ENCODE data around the gene POP4.

The POP4 gene

DNA sequence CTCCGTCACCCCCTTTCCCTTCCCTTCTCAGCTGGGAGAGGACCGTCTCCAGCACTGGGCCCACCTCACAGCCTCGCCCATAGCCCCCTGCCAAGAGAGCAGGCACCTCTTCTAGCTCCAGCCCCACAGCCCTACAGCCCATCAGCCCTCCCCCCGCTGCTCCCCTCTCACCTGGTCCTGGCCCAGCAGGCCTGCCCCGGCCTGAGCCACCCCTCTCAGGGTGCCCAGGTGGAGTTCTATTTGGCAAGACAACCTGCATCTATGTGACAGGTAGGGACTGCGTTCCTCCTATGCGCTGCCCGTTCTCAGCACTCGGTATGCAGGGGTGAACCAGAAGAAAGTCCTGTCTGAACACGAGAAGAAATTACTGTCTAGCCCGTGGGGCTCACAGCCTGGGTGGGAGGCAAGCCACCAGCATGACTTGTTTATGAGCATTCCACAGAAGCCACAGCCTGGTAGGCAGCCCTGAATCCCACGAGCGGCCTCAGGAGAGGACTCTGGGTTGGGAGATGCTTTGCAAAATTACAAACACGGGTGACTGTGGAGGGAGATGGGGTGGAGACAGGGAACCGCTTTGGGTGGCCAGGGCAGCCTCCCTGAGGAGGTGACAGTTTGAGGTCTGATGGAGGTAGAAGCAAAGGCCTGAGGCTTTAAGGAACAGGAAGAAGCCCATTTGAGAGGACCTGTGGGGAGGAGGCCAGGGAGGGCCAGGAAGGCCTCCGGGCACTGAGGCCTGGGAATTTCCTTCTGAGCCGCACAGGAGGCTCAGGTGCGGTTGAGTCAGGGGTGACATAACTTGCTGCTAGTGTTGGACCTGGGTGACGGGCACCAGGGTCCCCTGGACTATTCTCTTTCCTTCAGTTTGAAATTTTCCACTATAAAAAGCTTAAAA, 58.0 kb downstream of the POP4 start:
- H3K4me3 ChIP-seq (ENCODE audit: low read length): no peak overlapping the region
- DNase-seq (ENCODE audit: low read depth): peak; percentile 73
- TF ChIP-seq, protein P1, sequence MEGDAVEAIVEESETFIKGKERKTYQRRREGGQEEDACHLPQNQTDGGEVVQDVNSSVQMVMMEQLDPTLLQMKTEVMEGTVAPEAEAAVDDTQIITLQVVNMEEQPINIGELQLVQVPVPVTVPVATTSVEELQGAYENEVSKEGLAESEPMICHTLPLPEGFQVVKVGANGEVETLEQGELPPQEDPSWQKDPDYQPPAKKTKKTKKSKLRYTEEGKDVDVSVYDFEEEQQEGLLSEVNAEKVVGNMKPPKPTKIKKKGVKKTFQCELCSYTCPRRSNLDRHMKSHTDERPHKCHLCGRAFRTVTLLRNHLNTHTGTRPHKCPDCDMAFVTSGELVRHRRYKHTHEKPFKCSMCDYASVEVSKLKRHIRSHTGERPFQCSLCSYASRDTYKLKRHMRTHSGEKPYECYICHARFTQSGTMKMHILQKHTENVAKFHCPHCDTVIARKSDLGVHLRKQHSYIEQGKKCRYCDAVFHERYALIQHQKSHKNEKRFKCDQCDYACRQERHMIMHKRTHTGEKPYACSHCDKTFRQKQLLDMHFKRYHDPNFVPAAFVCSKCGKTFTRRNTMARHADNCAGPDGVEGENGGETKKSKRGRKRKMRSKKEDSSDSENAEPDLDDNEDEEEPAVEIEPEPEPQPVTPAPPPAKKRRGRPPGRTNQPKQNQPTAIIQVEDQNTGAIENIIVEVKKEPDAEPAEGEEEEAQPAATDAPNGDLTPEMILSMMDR (conservative IDR thresholded peaks at IDR 0.05; ENCODE audit: low read length): no peak

DNA sequence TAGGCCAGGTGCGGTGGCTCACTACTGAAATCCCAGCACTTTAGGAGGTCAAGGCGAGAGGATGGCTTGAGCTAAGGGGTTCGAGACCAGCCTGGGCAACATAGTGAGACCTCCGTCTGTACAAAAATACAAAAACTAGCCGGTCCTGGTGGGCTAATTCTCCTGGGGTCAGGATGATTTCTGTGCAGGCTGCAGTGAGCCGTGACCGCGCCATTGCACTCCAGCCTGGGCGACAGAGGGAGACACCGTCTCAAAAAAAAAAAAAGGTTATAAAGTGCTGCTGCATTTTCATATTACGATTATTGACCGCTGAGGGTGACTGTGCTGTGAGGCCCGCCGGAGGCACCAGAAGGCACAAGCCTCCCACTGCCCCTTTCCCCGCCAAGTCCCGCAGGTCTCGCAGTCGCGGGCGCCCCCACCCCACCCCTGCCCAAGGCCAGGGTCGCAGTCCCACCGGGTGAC, 58.7 kb downstream of the POP4 start:
- no peak for DNase-seq (ENCODE audit: low read depth)
- peak overlapping the region; percentile 85 for H3K4me3 ChIP-seq (ENCODE audit: low read length)
- TF ChIP-seq, protein P1 (conservative IDR thresholded peaks at IDR 0.05; ENCODE audit: low read length): no peak

DNA sequence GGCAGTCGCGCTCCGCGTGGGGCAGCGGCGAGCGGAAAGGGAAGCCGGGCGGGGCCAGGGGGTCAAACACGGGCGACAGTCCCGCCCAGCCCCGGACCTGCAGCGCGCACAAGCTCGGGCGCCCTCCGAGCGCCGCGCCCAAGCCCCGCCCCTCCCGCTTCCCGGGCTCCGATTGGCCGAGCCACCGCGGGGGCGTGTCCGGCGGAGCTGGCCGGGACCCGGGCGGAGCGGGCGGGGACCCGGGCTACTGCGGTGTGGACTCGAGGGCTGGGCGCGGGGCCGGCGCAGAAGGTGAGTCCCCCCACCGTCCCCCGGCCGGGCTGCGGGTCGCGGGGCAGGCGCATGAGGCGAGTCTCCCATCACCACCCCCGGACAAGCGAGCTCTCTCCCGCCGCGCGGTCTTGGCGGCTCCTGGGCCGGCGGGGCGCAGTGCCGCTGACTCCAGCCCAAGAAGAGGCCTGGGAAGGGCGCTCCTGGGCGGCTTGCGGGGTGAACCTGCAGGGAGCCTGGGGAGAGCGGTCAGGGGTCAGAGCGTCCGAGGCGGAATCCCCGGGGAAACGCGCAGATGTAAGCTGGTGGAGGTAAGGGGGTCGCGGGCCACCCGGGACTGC, 59.2 kb downstream of the POP4 start, which contains the start of gene PLEKHF1:
Gene PLEKHF1 (plus strand): TSS at position 247 of the 611 bp plus-strand sequence. CDS start 8,379 bp downstream, outside the sequence.
- peak within 1 kb of the TSS; percentile 85 for H3K4me3 ChIP-seq (ENCODE audit: low read length)
- TF ChIP-seq, protein P1 (conservative IDR thresholded peaks at IDR 0.05; ENCODE audit: low read length): no peak
- peak; percentile 73 for DNase-seq (ENCODE audit: low read depth)

DNA sequence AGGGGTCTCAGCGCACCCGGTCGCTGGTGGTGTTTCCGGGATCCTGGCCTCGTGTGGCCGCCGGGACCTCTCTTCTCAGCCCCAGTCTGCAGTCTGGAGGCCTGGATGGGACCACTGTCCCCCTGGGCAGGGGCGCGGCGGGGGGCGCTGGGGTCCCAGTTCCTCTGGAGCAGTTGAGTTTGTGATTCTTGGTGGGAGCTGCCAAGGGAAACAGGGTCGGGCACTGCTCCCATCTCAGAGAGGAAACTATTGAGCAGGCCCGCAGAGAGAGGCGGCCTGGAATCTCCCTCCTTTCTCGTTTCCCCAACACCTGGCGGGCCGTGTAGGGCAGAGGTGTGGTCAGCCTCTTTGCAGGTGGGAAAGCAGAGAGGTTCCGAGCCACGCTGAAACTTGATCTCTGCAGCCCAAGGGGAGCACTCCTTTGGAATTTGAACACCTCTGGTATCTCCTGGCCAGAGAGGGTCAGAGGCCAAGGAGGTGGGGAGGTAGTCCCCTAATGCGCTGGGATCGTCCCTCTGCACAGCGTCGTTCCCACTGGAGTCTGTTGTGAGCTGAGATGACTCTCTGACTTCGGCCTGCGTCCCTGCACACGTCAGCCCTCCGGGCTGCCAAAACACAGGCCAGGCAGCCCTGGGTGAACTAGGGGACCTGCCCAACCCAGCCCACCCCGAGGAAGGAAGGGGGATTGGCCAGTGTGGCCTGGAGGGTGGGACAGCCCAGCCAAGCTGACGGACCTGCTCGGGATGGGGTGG, 59.9 kb downstream of the POP4 start:
- peak; percentile 69 for DNase-seq (ENCODE audit: low read depth)
- H3K4me3 ChIP-seq (ENCODE audit: low read length): peak overlapping the region; percentile 85
- TF ChIP-seq, protein P1 (conservative IDR thresholded peaks at IDR 0.05; ENCODE audit: low read length): no peak

Measured in AG10803 (cell line).